Glomerular endothelial cell (primary cell): ENCODE results near the gene LPP. TPM values are rescaled to one million over a fixed set of nuclear protein-coding genes. Genes with fewer than 3 reads are reported as not detected.
A peak's percentile ranks its signal among the peaks of the same experiment; 100 is the strongest.

Experiments used
- DNase-seq: peaks from one replicate; pipeline ENCODE4 v3.0.0-alpha.2; 2011; ENCODE audit warnings: low read depth, low spot score; ENCODE audit errors: extremely low read depth
- total RNA-seq: library from RNA; depleted of rRNA; stranded (reverse); fragments of >200 nt; gene quantifications from 2 replicates; pipeline ENCODE4 v1.2.3, GENCODE V29; 2015

The LPP gene
- total RNA-seq, 1 donor from 2014 or later: 132 TPM

- DNase-seq: no peak
These were observed 759.1 kb downstream of the LPP start for GRCh38 chr3:188913084-188913483.

- DNase-seq: no peak
These were observed 760.6 kb downstream of the LPP start for GRCh38 chr3:188914552-188914951.

- no peak for DNase-seq
These were observed 761.2 kb downstream of the LPP start for GRCh38 chr3:188915127-188915526.

- DNase-seq: no peak
These were observed 763.0 kb downstream of the LPP start for GRCh38 chr3:188916934-188917401.

- no peak for DNase-seq
These were observed 764.1 kb downstream of the LPP start for GRCh38 chr3:188918093-188918492.

- no peak for DNase-seq
These were observed 769.7 kb downstream of the LPP start for GRCh38 chr3:188923671-188924070.

GRCh38 chr3:188925376-188925775, 771.4 kb downstream of the LPP start:
- DNase-seq: no peak

- no peak for DNase-seq
These were observed 772.2 kb downstream of the LPP start for GRCh38 chr3:188926111-188926510.

- no peak for DNase-seq
These were observed 773.0 kb downstream of the LPP start for GRCh38 chr3:188926741-188927511.

- DNase-seq: no peak
These were observed 774.0 kb downstream of the LPP start for GRCh38 chr3:188927971-188928370.

- no peak for DNase-seq
These were observed 775.2 kb downstream of the LPP start for GRCh38 chr3:188929137-188929536.

- DNase-seq: no peak
These were observed 777.1 kb downstream of the LPP start for GRCh38 chr3:188931036-188931435.

- no peak for DNase-seq
These were observed 777.6 kb downstream of the LPP start for GRCh38 chr3:188931531-188931930.

GRCh38 chr3:188934989-188935388, 781.0 kb downstream of the LPP start:
- no peak for DNase-seq

- DNase-seq: no peak
These were observed 782.7 kb downstream of the LPP start for GRCh38 chr3:188936597-188937107.

- peak; percentile 82 for DNase-seq
These were observed 783.4 kb downstream of the LPP start for GRCh38 chr3:188937389-188937788.

GRCh38 chr3:188938999-188939398, 785.0 kb downstream of the LPP start:
- no peak for DNase-seq

- no peak for DNase-seq
These were observed 786.0 kb downstream of the LPP start for GRCh38 chr3:188939814-188940572.
